Measurements from ENCODE around the gene TBC1D19.

DNA sequence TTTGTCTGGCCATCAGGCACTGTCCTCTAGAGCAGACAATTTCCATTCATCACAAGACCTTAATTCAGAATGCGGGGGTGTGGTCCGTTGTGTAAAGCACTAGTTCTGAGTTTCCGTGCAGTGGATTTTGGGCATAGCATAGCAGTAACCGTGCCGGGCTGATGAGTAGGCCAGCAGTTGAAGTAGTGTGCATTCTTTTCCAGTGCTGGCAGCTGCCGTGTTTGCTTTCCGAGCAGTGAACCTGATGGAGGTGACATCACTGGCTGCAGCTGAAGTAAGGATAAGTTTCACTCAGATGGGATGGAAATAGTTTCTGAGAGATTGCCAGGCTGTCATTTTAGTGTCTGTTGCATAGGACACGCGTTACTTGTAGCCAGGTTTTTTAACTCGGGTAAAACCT lies 169.7 kb downstream of the TBC1D19 start:
- TF ChIP-seq, protein P1, sequence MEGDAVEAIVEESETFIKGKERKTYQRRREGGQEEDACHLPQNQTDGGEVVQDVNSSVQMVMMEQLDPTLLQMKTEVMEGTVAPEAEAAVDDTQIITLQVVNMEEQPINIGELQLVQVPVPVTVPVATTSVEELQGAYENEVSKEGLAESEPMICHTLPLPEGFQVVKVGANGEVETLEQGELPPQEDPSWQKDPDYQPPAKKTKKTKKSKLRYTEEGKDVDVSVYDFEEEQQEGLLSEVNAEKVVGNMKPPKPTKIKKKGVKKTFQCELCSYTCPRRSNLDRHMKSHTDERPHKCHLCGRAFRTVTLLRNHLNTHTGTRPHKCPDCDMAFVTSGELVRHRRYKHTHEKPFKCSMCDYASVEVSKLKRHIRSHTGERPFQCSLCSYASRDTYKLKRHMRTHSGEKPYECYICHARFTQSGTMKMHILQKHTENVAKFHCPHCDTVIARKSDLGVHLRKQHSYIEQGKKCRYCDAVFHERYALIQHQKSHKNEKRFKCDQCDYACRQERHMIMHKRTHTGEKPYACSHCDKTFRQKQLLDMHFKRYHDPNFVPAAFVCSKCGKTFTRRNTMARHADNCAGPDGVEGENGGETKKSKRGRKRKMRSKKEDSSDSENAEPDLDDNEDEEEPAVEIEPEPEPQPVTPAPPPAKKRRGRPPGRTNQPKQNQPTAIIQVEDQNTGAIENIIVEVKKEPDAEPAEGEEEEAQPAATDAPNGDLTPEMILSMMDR (IDR thresholded peaks at IDR 0.05; ENCODE audit: low read length): no peak
- TF ChIP-seq EZH2 (IDR thresholded peaks at IDR 0.05; ENCODE audit: borderline replicate concordance, low read length): no peak
